Endothelial cell of umbilical vein (primary cell): Measurements from ENCODE around the gene ZNF138. TPM values are rescaled to one million over a fixed set of nuclear protein-coding genes. Genes with fewer than 3 reads are reported as not detected.

Experiments used
- BruUV-seq: library from RNA; stranded (reverse); fragments of 400-500 nt; replicated peaks from 2 replicates; lab custom pipeline; 2021; lab: Mats Ljungman, UMichigan
- CTCF ChIA-PET: fragments of 300-600, 350-600 bp; sonication (Branson Sonifier 250); formaldehyde crosslinking; loops from one replicate; lab custom pipeline; 2021; ENCODE audit warnings: antibody characterized with exemption, inconsistent platforms; lab: Charles Lee
- POLR2A ChIA-PET: fragments of 300-600, 350-600 bp; sonication (Branson Sonifier 250); formaldehyde crosslinking; loops from one replicate; lab custom pipeline; 2021; ENCODE audit warnings: antibody characterized with exemption, inconsistent platforms; lab: Charles Lee
- DNase-seq: peaks from one replicate; pipeline ENCODE4 v3.0.0-alpha.2; 2011; ENCODE audit warnings: low read depth, low spot score
- FAIRE-seq: peaks from 2 replicates; lab custom pipeline; 2011; peaks lifted over from hg19 to GRCh38; lab: Jason Lieb, UNC
- H2AFZ ChIP-seq: 2 replicates; pipeline ENCODE4 v1.6.0; 2012; ENCODE audit warnings: low read depth, low read length, control low read depth, inconsistent platforms
- H3K27ac ChIP-seq: 2 replicates; pipeline ENCODE4 v1.5.1; 2011; ENCODE audit warnings: low read depth, mild to moderate bottlenecking, control low read depth, low read length, moderate library complexity; ENCODE audit not compliant: insufficient read depth
- H3K27me3 ChIP-seq, 2 experiments: 2 replicates each; pipeline versions ENCODE4 v1.6.0 to v1.6.1; 2011; ENCODE audit warnings: low read length in 2 of 2, mixed read lengths in 1 of 2; ENCODE audit not compliant: control insufficient read depth in 2 of 2, insufficient read depth in 2 of 2
- H3K36me3 ChIP-seq, 2 experiments: 2 replicates in 1 of 2; 3 replicates in 1 of 2; pipeline ENCODE4 v1.5.1; 2011; ENCODE audit warnings: low read length in 2 of 2, mild to moderate bottlenecking in 1 of 2, moderate library complexity in 1 of 2; ENCODE audit not compliant: control insufficient read depth in 2 of 2, insufficient read depth in 2 of 2; ENCODE audit errors: extremely low read depth in 1 of 2
- H3K4me1 ChIP-seq: 3 replicates; pipeline ENCODE4 v1.5.1; 2011; ENCODE audit warnings: mild to moderate bottlenecking, low read length; ENCODE audit not compliant: control insufficient read depth, insufficient read depth; ENCODE audit errors: extremely low read depth
- H3K4me2 ChIP-seq: 2 replicates; pipeline ENCODE4 v1.6.1; 2011; ENCODE audit warnings: low read length, control low read depth, mixed read lengths; ENCODE audit not compliant: insufficient read depth
- H3K4me3 ChIP-seq, 3 experiments: fragments of 200-600 bp in 1 of 3; sonication (generic), shearing (Covaris generic) in 1 of 3; replicated peaks in 1 of 3; 2 replicates each; pipeline ENCODE4 v1.5.1; 2011 to 2016; ENCODE audit warnings: control low read depth in 3 of 3, low read length in 3 of 3, mild to moderate bottlenecking in 2 of 3, inconsistent platforms in 1 of 3, low read depth in 1 of 3, moderate library complexity in 1 of 3; ENCODE audit not compliant: insufficient read depth in 1 of 3
- H3K79me2 ChIP-seq: 2 replicates; pipeline ENCODE4 v1.6.0; 2012; ENCODE audit warnings: low read length, inconsistent platforms; ENCODE audit not compliant: control insufficient read depth, insufficient read depth
- H3K9ac ChIP-seq: replicated peaks from 2 replicates; pipeline ENCODE3; 2011; ENCODE audit warnings: low read length, control low read depth; ENCODE audit not compliant: insufficient read depth; ENCODE audit errors: extremely low read depth
- H3K9me1 ChIP-seq: replicated peaks from 3 replicates; pipeline ENCODE4 v1.6.0; 2011; ENCODE audit warnings: mild to moderate bottlenecking, low read length; ENCODE audit not compliant: control insufficient read depth, insufficient read depth; ENCODE audit errors: extremely low read depth
- H3K9me3 ChIP-seq: replicated peaks from 2 replicates; pipeline ENCODE4 v1.5.1; 2012; ENCODE audit warnings: low read length, inconsistent platforms; ENCODE audit not compliant: control insufficient read depth, insufficient read depth
- H4K20me1 ChIP-seq: replicated peaks from 2 replicates; pipeline ENCODE3; 2011; ENCODE audit warnings: mild to moderate bottlenecking, low read length; ENCODE audit not compliant: control insufficient read depth, insufficient read depth; ENCODE audit errors: extremely low read depth
- CTCF ChIP-seq, 2 donors: IDR thresholded peaks; 1 replicate in 1 of 2; 2 replicates in 1 of 2; pipeline ENCODE4 v1.5.1; 2011; ENCODE audit warnings: low read length in 2 of 2, mild to moderate bottlenecking in 2 of 2, moderate library complexity in 2 of 2, control low read depth in 1 of 2, inconsistent platforms in 1 of 2, low read depth in 1 of 2; ENCODE audit not compliant: insufficient read depth in 1 of 2; ENCODE audit errors: extremely low read depth in 1 of 2
- EZH2 ChIP-seq: IDR thresholded peaks from 2 replicates; pipeline ENCODE4 v1.6.1; 2012; ENCODE audit warnings: borderline replicate concordance, low read depth, mild to moderate bottlenecking, moderate library complexity, low read length, inconsistent platforms; ENCODE audit not compliant: severe bottlenecking
- FOS ChIP-seq: IDR thresholded peaks from 2 replicates; pipeline ENCODE4 v1.6.1; 2011; ENCODE audit warnings: mild to moderate bottlenecking, low read length, moderate library complexity, borderline replicate concordance; ENCODE audit not compliant: insufficient read depth
- GATA2 ChIP-seq: IDR thresholded peaks from 2 replicates; pipeline ENCODE4 v1.7.0; 2011; ENCODE audit warnings: low read depth, mild to moderate bottlenecking, moderate library complexity, mixed read lengths, low read length; ENCODE audit not compliant: insufficient read length, insufficient read depth
- JUN ChIP-seq: IDR thresholded peaks from 2 replicates; pipeline ENCODE4 v1.6.1; 2011; ENCODE audit warnings: borderline replicate concordance, low read depth; ENCODE audit not compliant: insufficient read length, insufficient read depth
- MAX ChIP-seq: IDR thresholded peaks from 2 replicates; pipeline ENCODE4 v1.6.1; 2011; ENCODE audit not compliant: insufficient read depth, insufficient read length
- MYC ChIP-seq: IDR thresholded peaks from one replicate; pipeline ENCODE4 v1.6.1; 2011; ENCODE audit warnings: mild to moderate bottlenecking, low read depth, low read length
- POLR2A ChIP-seq: IDR thresholded peaks from 2 replicates; pipeline ENCODE4 v1.6.1; 2012; ENCODE audit warnings: low read depth, mild to moderate bottlenecking, control low read depth, low read length
- POLR2AphosphoS5 ChIP-seq: IDR thresholded peaks from 2 replicates; pipeline ENCODE4 v1.6.1; 2012; ENCODE audit warnings: low read depth, mild to moderate bottlenecking, control low read depth, low read length, moderate library complexity; ENCODE audit not compliant: insufficient read depth
- dilution Hi-C: fragments of 300-500 bp; cut with MboI; formaldehyde crosslinking; loops from one replicate; pipeline ENCODE4 v1.15.0; 2019; ENCODE audit warnings: low sequenced_read_pairs; ENCODE audit not compliant: extremely low pct_ligation_motif_present
- intact Hi-C: fragments of 100-400 bp; cut with micrococcal nuclease; formaldehyde crosslinking; loops from one replicate; pipeline ENCODE4 v1.10.0; 2022
- polyA plus RNA-seq, 4 experiments: library from polyadenylated mRNA; depleted of rRNA in 3 of 4; stranded (reverse) in 3 of 4; unstranded in 1 of 4; fragments of >200 nt; gene quantifications; 2 replicates each; pipeline versions ENCODE4 v1.2.1 to v1.2.3, GENCODE V29; 2011 to 2012; ENCODE audit warnings: missing spikeins in 1 of 4
- total RNA-seq: library from RNA; stranded (reverse); gene quantifications from 2 replicates; pipeline ENCODE4 v1.2.3, GENCODE V29; 2021

The ZNF138 gene
- total and polyA plus RNA-seq, 2 donors (not counting 3 experiments of a cell fraction or from before 2014, with no cell fraction given): 2.0 to 3.3 TPM

GRCh38 chr7:64874562-64875250, 80.5 kb downstream of the ZNF138 start:
- ChIA-PET POLR2A (no interaction called here), CTCF (no interaction called here)
- no peaks in the 10 kb centered on the region for H3K9me1 ChIP-seq
- no peaks in the 10 kb centered on the region for H3K27me3 ChIP-seq
- H3K4me2 ChIP-seq: no peak overlapping the region
- H2AFZ ChIP-seq: no peak overlapping the region
- no peak overlapping the region for H3K9ac ChIP-seq
- H3K79me2 ChIP-seq: no peaks in the 10 kb centered on the region
- FAIRE-seq (no peak), DNase-seq (no peak)
- no peaks in the 10 kb centered on the region for H4K20me1 ChIP-seq
- no peaks in the 10 kb centered on the region for H3K9me3 ChIP-seq
- intact Hi-C loops: no loop called here
- dilution Hi-C loops: no loop called here
- no peaks in the 10 kb centered on the region for H3K4me1 ChIP-seq
- H3K36me3 ChIP-seq: no peaks in the 10 kb centered on the region
- no peak overlapping the region for H3K4me3 ChIP-seq
- H3K27ac ChIP-seq: no peak overlapping the region
- no TSS peak for BruUV-seq
- TF ChIP-seq JUN: no peak
- no peak for TF ChIP-seq CTCF (IDR thresholded peaks at IDR 0.05; ENCODE audit: extremely low read depth in 1 of 2, insufficient read depth in 1 of 2, low read depth in 1 of 2, low read length in 2 of 2)
- TF ChIP-seq POLR2A: no peak
- TF ChIP-seq MAX: no peak
- TF ChIP-seq MYC: no peak
- TF ChIP-seq GATA2: no peak
- TF ChIP-seq EZH2: no peak
- TF ChIP-seq FOS: no peak
- TF ChIP-seq POLR2AphosphoS5: no peak
